ENCODE results near the gene ZDHHC20.
A peak's percentile ranks its signal among the peaks of the same experiment; 100 is the strongest.

The ZDHHC20 gene

GRCh38 chr13:21361706-21362105 is 97.4 kb downstream of the ZDHHC20 start:
- no peak for DNase-seq (ENCODE audit: low spot score)

DNA sequence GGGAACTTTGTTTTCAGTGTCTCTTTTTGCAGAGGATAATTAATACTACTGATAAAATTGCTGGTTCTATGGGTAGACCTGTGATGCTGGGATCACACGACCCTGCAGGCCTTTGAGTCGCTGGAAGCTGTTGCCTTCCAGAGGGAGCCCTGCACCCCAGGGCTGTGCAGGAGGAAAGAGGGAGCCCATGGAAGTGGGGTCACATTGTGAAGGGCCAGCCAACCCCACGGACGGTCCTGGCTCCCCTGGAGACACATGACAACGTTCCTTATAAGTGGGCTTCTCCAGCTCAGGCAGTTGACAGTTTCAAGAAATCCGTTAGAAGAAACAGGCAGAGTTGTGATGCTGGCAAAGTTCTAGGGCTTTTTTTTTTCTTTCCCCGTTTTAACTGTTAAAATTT is 98.0 kb downstream of the ZDHHC20 start:
- no peak for DNase-seq (ENCODE audit: low spot score)

DNA sequence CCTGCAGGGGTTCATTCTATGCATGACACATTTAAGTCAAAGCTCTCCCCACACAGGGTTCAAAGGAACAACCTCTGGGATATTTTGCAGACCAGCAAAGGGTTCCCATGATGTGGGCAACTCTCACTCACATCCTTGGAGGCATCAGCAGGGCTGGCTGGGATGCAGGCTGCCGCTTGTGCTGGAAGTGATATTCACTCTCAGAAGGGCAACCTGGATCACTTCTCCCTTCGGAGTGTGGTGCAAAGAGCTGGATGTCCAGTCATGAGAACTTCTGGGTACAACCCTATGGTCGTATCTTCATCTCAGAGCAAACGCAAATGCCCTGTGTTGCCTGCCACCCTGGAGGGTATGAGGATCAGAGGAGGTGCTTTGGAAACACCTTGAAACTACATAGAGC is 98.6 kb downstream of the ZDHHC20 start:
- no peak for DNase-seq (ENCODE audit: low spot score)

GRCh38 chr13:21359855-21360254 is 99.2 kb downstream of the ZDHHC20 start:
- no peak for DNase-seq (ENCODE audit: low spot score)

GRCh38 chr13:21355304-21355703 is 103.8 kb downstream of the ZDHHC20 start:
- no peak for DNase-seq (ENCODE audit: low spot score)

GRCh38 chr13:21354721-21355120 is 104.4 kb downstream of the ZDHHC20 start:
- no peak for DNase-seq (ENCODE audit: low spot score)

GRCh38 chr13:21348488-21349120 is 110.5 kb downstream of the ZDHHC20 start:
- DNase-seq (ENCODE audit: low spot score) = no peak

GRCh38 chr13:21347753-21348318 is 111.3 kb downstream of the ZDHHC20 start:
- DNase-seq (ENCODE audit: low spot score) = no peak

DNA sequence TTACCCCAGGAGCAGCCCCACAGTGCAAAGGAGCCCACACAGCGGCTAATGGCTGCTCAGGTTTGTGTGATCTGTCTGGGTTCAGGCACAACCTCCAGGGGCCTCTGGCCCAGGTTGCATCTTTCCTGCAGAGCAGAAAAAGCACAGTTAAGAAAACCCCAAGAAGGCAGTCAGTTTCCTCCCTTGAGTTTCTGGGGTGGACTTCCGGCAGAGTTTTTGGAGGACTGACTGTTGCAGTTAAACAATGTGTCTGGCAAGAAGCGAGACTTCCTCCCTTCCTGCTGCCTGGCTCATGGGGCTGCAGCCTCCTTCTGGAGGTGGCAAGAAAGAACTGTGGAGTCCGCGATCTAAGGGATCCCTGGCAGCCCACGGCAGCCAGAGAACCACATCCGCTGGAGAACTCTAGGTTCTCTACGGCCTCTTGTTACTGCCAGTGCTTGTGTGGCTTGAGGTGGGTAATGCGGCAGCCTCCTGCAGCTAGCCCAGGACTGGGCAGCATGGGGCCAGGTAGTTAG is 114.4 kb downstream of the ZDHHC20 start:
- no peak for DNase-seq (ENCODE audit: low spot score)

- no peak for DNase-seq (ENCODE audit: low spot score)
These were observed 115.4 kb downstream of the ZDHHC20 start for GRCh38 chr13:21343659-21344058.

- DNase-seq (ENCODE audit: low spot score) = no peak
These were observed 116.2 kb downstream of the ZDHHC20 start for GRCh38 chr13:21342699-21343442.

DNA sequence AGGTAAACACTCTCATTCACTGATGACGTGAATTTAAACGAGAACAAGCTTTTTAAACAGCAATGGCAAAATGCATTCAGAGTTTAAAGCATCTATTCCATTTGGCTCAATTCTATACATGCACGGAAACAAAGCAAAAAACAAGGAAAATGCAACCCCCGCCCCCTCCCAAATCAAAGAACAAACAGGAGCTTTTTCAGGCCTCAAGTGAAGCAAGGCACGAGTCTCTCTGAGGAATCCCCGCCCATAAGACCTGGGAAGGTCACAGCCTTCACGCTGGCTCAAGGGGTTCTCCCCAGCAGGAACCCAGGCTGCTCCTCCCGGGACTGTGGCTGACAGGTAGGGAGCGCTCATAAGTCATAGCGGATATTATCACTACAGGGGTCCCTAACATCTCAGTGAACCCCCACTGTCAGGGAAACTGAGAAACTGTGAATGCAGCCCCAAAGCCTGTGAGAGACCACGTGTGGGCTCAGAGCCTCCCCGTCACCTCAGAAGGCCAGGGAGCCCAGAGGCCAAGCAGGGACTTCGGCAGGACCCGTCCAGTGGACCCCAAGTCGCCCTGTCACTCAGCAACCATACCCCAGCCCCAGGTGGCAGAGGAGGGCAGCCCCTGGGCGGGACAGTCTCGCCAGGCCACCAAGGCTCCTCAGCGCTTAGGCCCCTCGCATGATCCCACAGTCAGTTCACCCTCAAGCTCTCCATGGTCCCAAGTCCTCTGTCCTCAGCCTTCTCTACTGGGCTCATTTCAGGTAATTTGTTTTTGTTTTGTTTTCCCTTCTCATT is 117.3 kb downstream of the ZDHHC20 start:
- DNase-seq (ENCODE audit: low spot score) = no peak

DNA sequence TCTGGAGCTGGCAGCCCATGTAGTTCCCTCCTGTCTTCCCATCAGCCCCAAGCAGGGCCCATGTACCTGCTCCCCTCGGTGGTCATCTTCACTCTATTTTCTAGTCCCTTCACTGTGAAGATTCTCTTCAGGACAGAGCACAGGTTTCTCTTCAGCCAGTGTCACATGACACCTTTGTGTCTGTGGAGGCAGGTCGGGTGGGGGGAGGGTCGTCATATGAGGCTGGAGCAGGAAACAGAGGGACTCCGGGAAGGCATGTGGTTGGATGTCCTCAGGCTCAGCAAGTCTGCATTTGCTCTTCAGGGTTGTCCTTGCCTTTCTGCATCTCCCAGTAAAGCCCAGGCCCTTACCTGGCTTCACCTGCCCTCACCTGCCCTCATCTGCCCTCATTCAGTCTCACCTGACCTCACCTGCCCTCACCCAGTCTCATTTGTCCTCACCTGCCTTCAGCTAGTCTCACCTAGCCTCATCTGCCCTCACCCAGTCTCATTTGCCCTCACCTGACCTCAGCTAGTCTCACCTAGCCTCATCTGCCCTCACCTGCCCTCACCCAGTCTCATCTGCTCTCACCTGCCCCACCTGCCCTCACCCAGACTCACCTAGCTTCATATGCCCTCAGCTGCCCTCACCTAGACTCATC is 120.3 kb downstream of the ZDHHC20 start:
- no peak for DNase-seq (ENCODE audit: low spot score)

DNA sequence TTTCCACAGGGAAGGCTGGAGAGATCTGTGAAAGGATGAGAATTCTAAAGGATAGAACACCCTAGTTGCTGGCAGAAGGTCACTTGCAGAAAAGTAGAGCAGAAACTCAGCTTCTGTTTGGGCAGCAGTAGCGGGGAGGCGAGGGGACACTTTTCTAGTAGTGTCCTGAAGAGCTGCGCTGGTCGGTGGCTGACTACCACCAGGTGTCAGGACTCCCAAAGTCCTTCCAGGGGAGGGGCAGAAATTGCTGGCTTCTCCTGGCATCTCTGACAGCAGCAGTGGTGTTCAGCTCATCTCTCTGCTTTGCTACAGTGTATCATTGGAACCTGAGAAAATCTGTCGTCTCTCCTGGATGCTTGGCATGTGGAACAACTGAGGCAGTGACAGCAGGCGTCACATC is 120.9 kb downstream of the ZDHHC20 start:
- no peak for DNase-seq (ENCODE audit: low spot score)

DNA sequence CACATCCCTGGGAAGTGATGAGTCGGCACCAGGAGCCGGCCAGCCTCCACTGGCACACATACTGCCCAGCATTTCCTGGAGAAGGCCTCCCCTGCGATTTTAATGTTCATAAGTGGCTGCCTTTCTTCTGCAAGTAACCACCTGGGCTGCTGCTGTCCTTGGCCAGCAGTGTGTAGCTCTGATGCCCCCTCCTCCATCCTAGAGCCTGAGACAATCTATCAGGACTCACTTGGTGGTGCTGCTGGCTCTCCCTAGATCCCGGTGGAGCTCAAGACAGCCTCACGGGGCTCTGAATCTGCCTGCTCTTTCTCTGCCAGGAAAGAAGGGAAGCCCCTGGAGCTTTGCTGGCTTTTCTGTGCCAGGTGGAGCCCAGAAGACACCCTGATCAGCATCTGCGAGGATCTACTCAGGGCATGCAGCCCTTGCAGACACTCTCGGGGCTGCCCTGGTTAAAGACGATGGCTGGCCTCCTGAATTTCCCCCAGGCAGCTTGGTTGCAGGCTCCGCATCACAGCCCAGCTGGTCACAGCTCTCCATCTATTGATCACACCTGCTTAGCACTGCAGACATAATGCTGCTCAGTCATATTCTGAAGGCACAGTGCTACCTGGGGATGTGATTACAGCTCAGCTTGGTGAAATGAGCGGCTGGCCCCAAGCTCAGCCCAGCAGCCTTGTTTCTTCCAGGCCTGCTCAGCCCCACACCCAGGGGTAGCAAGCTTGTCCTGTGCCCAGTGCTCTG is 122.3 kb downstream of the ZDHHC20 start:
- DNase-seq (ENCODE audit: low spot score) = peak; percentile 13

- DNase-seq (ENCODE audit: low spot score) = no peak
These were observed 125.9 kb downstream of the ZDHHC20 start for GRCh38 chr13:21333186-21333585.

DNA sequence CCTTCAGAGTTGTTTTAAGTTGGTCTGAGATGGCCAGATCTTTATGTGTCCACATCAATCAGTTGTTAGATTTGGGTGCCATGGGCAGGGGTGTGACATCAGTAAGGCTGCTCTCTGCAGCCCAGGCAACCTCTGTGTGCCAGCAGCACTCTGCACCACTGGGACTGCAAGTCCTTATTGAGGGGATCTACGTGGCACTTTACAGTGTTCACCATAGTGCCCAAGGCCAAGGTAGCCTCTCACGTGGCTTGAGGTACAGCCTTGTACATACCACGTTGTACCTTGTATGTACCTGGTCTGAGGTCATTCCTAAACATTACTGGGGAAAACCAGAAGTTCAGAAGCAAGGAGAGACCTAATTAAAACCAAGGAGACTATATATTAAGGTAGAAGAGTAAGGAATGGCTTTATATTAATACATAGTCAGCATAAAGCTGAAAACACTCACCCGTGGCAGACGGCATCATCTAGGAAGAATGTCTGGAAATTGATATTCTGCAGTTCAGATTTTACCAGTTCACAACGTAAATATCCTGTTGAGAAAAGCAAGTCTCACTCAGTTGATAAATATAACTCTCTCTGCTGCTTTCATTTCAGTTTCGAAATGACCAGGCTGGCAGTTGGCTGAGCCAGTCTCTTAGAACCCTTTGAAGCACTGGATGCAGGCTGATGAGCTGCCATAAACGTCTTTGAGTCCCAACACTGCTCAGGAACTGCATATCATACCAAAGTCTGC is 128.8 kb downstream of the ZDHHC20 start:
- no peak for DNase-seq (ENCODE audit: low spot score)

- DNase-seq (ENCODE audit: low spot score) = no peak
These were observed 130.1 kb downstream of the ZDHHC20 start for GRCh38 chr13:21328836-21329477.

DNA sequence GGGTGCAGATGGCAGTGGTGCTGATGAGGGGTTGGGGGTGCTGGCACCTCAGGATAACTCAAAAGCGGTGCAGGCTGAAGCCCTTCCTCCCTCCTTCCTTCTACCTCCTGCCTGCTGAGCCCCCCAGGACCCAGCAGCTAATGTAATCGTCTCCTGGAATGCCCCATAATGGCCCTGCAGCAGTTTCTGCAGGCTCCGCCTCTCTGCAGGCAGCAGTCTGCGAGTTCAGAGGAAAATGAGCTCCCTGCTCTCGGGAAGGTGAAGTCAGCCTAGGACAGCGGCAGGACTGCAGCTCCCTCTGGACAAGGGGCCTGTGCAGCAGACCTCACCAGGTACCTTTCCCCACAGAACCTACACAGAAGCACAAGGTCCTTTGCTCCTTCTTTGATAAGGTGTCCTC is 130.9 kb downstream of the ZDHHC20 start:
- DNase-seq (ENCODE audit: low spot score) = no peak

Measured in kidney tubule cell (primary cell).